Vagina (tissue), 2 donors: ENCODE measurements around the gene CCDC200.

Experiments
- CTCF ChIP-seq, 3 experiments: fragments of 450-650 bp in 2 of 3; fragments of 200-600 bp in 1 of 3; sonication (generic) in 1 of 3; IDR thresholded peaks; one replicate each; pipeline ENCODE4 v1.5.1; 2017 to 2019; ENCODE audit warnings: antibody characterized with exemption in 3 of 3, mild to moderate bottlenecking in 2 of 3, moderate library complexity in 2 of 3
- POLR2AphosphoS5 ChIP-seq, 2 donors: sonication (generic); formaldehyde crosslinking; IDR thresholded peaks; one replicate each; pipeline ENCODE4 v1.9.0; 2017; ENCODE audit warnings: antibody characterized with exemption in 2 of 2, mild to moderate bottlenecking in 2 of 2, low read depth in 1 of 2; ENCODE audit not compliant: insufficient read depth in 1 of 2

- no peak for TF ChIP-seq CTCF (IDR thresholded peaks at IDR 0.05)
- peak in 1 of 2 donors; percentile 78 for TF ChIP-seq POLR2AphosphoS5 (IDR thresholded peaks at IDR 0.05; ENCODE audit: insufficient read depth in 1 of 2, low read depth in 1 of 2)
Observed at GRCh38 chr17:43211480-43212402, 16.7 kb downstream of the CCDC200 start, which contains the start of gene TMEM106A.
